DOHH2 (cell line): ENCODE results near the gene ANK2.

Experiments
- EZH2phosphoT487 ChIP-seq: fragments of 200-600 bp; sonication (generic); IDR thresholded peaks from 2 replicates; pipeline ENCODE4 v1.6.1; 2017; ENCODE audit warnings: borderline replicate concordance, mild to moderate bottlenecking, antibody characterized with exemption, low read length, moderate library complexity, mixed read lengths
- TF ChIP-seq, protein P1 (sequence below): fragments of 200-600 bp; sonication (generic); IDR thresholded peaks from one replicate; pipeline ENCODE4 v1.5.1; 2014; ENCODE audit warnings: antibody characterized with exemption, mild to moderate bottlenecking, low read depth, low read length; ENCODE audit not compliant: poor library complexity, severe bottlenecking

DNA sequence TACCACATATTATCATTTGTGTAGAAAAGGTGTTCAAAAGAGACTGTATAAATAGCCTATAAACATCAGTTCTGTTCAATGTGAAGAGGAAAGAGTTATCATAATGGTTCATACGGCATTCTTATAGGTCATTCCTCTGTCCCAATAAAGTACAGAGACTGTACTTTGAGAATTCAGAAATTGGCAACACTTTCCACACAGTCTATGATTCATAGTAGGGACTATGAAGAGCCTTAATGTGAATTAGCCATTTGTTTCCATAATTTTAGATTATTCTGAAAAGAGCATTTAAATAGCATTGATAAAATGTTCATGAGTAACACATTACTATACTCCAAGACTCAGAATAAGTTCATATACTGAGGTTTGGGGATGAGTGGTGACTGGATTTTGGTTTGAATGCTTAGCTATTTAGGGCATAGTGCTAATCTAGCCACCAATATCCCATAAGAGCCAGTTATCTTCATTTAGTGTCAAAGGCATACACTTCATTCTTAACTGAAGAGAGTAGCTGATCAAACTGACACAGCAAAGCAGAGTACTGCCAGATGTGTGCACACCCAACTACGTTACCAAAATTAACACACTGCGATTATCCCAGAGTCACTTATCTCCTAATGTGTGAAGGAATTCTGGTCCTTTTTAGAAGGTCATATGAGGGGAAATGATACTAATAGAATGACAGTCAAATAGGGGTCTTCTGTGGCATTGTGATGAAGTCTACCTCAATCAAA is 10.2 kb downstream of the ANK2 start:
- TF ChIP-seq, protein P1, sequence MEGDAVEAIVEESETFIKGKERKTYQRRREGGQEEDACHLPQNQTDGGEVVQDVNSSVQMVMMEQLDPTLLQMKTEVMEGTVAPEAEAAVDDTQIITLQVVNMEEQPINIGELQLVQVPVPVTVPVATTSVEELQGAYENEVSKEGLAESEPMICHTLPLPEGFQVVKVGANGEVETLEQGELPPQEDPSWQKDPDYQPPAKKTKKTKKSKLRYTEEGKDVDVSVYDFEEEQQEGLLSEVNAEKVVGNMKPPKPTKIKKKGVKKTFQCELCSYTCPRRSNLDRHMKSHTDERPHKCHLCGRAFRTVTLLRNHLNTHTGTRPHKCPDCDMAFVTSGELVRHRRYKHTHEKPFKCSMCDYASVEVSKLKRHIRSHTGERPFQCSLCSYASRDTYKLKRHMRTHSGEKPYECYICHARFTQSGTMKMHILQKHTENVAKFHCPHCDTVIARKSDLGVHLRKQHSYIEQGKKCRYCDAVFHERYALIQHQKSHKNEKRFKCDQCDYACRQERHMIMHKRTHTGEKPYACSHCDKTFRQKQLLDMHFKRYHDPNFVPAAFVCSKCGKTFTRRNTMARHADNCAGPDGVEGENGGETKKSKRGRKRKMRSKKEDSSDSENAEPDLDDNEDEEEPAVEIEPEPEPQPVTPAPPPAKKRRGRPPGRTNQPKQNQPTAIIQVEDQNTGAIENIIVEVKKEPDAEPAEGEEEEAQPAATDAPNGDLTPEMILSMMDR, result no peak
- TF ChIP-seq EZH2phosphoT487, result no peak
